Activated T-helper 1 cell treated with Interleukin-2 at 50 U/mL for 16 hours (primary cell): Measurements from ENCODE around the gene ELK3.

Experiments used
- DNase-seq: peaks from one replicate; pipeline ENCODE4 v3.0.0-alpha.2; 2020; ENCODE audit warnings: low read depth

The ELK3 gene

DNA sequence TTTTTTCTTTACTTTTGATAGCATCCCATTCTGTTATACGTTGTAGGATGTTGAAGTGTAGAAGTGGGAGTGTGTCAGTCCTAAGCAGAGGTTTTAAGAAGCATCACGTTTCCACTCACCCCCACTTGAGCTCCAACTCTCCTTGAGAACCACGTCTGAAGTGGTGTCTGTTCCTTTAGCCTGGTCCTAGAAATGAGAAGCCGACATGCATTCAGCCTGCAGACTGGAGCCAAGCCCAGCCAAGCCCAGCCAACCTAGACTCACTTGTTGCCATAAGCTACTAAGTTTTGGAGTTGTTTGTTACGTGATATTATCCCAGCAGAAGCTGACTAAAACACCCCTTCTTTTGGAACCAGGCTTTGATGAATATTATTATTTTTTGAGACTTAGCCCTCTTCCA lies 4.4 kb upstream of the ELK3 start:
- no peak for DNase-seq

DNA sequence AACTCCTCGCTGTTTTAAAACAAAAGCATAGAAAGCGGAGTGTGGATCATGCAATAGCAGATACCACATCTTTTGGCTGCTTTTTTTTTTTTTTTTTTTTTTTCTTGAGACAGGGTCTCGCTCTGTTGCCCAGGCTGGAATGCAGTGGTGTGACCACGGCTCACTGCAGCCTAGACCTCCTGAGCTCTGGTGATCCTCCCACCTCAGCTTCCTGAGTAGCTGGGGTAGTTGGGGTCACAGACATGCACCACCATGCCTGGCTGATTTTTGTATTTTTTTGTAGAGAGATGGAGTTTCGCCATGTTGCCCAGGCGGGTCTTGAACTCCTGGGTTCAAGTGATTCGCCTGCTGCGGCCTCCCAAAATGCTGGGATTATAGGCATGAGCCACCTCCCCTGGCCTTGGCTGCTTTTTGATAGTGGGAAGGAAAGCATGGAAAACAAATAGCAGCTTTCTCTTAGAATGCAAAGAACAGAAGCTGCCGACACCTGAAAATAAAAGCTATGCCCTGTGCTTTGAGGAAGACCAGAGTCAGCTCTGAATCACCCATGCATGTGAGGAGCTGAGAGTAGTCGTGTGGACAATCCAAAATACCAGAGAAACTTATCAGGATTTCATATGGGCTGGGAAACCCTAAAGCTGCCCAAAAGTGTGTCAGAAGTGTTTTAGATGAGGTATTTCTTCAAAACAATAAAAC lies 3.6 kb upstream of the ELK3 start:
- DNase-seq: no peak

DNA sequence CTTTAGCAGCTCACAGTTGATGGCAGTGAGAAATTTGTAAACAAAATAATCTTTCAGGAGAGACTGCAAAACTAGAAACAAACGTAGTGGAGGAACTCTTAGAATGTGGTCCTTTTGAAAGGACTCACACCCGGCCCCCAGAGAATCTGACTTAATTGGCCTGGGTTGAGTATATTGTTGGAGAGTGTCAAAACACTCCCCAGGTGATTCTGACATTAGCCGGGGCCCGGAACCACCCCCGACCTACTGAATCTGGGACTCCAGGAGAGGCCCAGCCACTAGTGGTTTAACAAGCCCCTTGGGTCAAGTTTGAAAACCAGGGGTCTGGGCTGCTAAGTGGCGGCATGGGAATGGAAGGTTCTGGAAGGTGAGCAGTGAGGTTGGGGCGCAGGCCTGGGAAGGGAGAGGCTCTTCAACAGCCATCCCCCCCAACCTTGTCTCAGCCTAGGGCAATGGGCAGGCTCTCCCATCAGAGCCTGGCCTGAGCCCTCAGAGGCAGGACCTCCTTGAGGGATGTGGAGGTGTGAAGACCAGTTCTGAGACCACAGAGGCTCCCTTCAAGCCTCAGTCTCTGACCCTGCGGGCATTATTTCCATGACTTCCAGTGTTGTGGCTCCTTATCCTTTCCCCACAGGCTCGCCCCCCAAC lies 1.1 kb upstream of the ELK3 start:
- DNase-seq: no peak

GRCh38 chr12:96194576-96194889 lies 358 bp downstream of the ELK3 start:
- DNase-seq: no peak

GRCh38 chr12:96194971-96195844 lies 1.0 kb downstream of the ELK3 start:
- peak; percentile 55 for DNase-seq

DNA sequence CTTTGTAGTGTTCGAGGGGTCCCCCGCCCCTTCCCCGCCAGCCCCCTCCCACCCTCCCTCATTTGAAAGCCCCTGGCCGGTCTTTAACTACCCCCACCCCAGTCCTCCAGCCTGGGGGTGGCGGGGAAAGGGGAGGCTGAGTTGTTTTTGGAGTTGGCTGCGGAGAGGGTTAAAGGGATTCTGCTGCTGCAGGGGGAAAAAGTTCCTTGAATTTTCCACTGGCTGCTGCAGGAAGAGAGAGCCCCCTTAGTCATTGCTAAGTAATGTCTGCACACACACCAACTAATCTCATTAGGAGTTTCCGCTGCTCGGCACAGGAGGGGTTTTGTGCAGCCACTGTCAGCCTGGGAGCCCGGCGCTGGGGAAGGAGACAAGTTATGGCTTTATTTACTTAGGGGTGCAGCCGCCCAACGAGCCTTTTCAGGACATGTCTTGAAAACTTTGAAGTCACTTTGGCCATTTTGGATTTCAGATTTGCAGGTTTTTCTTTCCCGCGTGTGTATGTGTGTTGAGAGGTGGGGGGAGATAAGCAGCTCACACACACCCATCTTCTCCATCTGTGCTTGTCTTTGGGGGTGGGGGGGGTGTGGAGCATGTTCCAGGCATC lies 1.8 kb downstream of the ELK3 start:
- no peak for DNase-seq

- no peak for DNase-seq
Observed at GRCh38 chr12:96196781-96197180, 2.6 kb downstream of the ELK3 start.

DNA sequence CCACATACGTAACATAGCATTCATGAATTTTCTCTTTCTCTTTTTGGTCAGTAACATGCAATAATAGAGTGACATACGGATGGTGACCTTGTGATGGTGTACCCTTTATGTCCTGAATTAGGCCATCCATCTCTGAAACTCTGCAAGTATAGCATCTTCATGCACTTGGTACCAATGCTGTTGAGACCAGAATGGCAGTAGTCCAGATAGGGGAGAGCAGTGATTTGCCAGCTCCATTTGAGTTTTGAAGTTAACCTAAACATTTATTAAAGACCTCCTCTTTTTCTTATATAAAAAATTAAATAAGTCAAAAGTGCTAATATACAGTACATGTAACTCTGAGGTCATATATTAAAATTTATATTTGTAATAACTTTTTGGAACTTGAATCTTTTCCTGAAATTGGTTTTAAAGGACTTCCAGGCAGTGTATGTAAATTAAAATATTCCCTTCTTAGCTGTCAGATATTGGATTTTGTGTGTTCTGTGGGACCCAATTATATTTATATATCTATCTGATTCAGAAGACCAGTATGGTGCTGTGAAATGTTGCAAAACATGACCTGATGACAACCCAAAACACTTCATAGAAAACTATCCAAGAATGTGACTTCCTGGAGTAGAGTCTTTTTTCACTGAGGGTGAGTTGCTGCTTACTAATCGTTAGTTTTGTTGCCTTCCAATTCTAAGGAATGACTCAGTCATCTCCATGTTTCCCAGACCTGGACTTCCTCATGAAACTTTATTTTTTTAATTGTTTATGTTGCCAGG lies 3.5 kb downstream of the ELK3 start:
- no peak for DNase-seq

DNA sequence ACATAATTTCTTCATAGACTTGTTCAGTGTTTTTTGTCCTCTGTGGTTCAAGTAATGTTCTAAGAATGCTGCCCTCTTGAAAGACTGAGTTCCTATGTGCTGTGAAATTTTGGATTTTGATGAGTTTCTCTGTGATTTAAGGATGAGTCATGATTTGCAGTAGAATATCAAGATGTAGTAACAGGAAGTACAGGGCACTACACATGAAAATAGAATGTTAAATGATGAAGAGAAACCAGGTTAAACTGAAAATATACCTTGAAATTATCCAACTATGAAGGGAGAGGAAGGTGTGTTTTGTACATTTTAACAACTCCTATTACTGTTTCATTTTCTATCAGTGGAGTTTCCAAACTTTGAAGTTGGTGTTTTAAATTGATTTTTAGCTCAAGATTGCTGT lies 4.8 kb downstream of the ELK3 start:
- no peak for DNase-seq

- DNase-seq: no peak
Observed at GRCh38 chr12:96199464-96199863, 5.3 kb downstream of the ELK3 start.

GRCh38 chr12:96201272-96202227 lies 7.4 kb downstream of the ELK3 start:
- no peak for DNase-seq

GRCh38 chr12:96204381-96204780 lies 10.2 kb downstream of the ELK3 start:
- no peak for DNase-seq

DNA sequence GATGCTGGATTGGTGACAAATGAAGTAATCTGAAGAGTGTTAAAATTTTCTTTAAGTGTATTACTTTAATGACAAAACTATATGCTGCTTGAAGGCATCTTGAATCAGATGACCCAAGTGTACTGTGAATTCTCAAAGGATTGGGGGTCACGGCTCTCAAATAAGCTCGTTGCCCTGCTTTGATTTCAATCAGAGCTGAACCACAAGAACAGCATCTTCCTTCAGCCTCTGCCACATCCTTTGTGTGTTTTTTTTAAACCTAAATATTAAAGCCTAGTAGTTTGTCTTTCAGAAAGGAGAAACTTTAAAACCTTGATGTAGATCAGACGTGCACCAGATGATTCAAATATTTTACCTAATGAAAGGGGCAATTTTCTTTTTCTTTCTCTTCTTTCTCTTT lies 11.7 kb downstream of the ELK3 start:
- DNase-seq: no peak

DNA sequence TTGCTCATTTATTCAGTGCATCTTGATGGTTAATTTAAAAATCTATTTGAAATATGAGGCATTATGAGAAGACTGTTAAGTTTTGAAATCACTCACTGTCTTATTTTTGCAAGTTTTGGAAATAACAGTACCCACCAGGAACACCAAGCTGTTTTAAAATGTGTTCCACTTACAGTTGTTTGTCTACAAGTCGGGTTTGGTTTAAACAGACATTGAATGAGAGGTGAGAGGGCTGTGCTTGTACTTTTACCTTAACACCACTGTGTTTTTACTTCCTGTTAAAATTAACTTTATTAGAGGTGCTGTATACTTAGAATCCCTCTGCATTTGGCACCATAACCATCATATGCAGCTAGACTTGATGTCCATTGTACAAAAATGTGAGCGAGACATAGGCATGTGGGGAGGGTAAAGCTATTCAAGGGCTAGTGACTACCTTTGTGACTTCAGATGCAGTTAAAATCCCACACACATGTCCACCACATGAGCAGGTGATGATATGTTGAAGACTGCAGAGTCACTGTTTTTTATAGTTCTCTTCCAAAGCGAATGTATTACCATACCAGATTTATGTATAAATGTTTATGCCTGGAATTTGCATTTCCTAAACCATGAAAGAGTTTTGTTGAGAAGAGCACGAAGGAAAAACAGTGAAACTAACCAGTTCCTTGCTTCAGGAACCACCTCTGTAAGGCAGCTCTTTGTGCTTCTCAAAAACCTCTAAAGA lies 12.9 kb downstream of the ELK3 start:
- DNase-seq: no peak

DNA sequence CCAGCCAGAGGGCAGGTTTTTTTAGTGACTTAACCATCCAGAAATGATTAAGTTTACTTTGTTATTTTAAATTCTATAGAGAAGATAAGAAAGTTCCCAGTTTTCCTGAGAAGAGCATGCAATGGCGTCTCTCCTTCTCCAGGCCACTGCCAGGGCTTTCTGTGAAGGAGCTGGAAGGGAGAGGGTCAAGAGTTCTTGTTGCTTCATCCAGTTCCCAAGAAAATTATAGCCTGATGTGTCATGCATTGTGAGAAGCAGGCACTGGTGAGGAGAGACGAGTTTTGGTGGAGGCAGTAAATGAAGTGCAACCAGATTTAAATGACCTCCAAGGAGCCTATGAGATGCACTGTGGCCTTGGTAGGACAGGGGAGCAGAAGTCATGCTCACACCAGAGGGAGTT lies 14.2 kb downstream of the ELK3 start:
- no peak for DNase-seq

DNA sequence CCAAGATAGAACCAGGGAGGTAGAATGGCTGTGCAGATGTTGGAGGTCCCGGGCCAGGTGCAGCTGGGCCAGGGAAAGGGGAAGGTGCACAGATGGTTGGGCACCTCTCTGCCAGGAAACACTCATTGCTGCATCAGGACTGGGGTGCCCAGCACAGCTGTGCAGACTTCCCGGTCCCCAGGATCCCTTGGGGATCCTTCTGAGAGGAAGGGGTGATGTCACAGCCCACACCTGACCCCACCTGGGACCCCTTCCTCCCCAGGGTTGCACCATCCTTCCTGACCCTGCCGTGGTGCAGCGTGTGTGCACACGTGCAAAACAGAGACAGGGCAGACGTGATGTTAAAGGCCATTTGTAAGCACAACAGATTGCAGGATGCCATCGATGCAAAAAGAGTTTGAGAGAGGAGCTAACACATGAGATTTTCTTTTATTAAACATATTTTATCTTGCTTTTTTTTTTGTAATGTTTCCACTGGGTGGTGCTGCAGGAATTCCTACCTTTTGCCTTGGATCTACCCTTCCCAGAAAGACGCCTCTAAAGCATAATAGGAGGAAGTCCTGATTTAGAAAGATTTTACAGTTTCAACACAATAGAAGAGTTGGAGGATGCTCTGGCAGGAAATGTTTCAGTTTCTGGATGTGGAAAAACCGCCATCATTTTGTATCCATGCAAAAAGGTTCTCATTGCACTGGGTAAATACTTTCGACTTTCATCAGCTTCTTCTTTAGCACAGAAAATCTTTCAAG lies 14.8 kb downstream of the ELK3 start:
- no peak for DNase-seq

DNA sequence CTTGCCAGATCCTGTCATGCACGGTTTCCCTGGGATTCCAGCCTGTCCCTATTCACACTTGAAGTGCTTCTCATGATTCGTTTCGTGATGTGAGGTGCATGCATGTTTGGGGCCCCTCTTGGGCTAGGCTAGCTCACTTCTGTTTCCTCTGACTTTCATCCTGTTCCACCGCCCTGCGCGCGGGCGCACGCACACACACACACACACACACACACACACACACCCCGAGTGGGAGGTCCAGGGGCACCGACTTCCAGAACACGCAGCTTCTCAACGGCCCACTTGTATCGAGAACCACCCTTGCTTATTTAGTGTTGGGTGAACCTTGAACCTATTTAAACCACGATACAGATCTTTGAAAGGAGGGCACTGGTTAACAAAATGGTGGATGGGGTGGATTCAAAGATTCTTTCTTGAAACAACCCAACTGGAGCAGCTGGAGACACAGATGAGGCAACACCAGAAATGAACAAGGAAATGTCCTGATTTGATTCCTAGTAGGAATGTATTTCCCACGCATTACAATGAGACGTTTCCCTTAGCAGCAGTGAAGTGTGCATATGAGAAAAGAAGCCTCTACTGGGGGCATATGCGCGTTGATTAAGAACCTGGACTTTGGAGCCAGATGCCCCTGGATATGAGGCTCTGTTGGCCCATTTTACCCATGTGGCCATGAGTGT lies 16.3 kb downstream of the ELK3 start:
- DNase-seq: peak; percentile 22

DNA sequence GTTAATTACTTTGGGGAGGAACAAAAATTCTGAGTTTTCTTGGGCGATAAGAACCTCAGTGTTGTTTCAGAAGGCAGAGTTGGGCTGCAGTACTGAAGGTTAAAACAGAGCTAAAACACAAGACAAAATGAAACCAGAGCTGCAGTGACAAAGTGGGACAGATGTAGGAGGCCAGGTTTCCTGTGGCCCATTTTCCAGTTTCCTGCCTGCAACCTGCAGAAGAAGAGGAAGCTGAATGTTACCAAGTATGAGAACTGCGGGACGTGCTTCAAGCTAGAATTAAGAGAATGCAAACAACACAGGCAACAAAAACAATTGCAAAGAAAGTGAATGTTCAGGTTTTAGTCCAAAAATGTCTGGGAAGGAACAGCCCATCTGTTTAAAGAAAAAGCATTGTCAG lies 17.8 kb downstream of the ELK3 start:
- no peak for DNase-seq
